GM19240 (cell line): ENCODE results near the gene GMDS.

Experiments
- DNase-seq: peaks from one replicate; pipeline ENCODE4 v3.0.0; 2011; ENCODE audit warnings: low spot score; ENCODE audit not compliant: insufficient read length

Gene GMDS

DNA sequence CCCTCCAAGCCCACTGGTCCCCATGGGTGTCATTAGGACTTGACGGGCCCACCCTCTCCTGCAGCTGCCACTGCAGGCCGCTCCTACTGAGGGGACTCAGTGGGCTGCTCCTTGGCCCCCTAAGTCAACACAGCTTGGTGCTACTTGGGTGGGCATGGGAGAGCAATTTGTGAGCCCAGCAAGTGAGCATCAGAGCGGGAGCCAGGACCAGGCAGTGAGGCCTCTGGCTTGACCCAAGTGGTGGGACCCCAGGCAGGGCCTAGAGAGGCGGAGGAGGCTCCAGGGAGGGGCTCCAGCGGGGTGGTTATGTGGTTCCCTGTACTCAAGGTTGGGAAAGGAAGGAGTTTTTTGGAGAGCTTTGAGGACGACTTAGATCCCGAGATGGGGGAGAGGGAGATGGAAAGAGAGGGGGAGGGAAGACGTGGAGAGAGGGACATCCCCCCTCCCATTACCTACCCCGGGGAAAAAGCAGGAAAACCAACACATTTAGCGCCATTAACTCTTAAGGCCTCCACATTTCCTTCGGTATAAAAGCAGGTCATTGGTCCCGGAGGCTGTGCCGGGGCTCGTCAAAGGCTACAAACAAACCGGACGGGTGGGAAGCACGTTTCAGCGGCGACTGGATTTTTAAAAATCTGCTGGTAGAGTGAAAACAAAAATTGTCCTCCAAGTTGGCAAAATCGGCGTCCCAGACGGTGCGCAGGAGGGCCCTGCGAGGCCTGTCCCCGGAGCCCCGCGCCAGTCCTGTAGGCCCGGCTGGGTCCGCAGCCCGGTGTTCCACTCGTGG is 626.9 kb downstream of the GMDS start:
- DNase-seq = no peak

DNA sequence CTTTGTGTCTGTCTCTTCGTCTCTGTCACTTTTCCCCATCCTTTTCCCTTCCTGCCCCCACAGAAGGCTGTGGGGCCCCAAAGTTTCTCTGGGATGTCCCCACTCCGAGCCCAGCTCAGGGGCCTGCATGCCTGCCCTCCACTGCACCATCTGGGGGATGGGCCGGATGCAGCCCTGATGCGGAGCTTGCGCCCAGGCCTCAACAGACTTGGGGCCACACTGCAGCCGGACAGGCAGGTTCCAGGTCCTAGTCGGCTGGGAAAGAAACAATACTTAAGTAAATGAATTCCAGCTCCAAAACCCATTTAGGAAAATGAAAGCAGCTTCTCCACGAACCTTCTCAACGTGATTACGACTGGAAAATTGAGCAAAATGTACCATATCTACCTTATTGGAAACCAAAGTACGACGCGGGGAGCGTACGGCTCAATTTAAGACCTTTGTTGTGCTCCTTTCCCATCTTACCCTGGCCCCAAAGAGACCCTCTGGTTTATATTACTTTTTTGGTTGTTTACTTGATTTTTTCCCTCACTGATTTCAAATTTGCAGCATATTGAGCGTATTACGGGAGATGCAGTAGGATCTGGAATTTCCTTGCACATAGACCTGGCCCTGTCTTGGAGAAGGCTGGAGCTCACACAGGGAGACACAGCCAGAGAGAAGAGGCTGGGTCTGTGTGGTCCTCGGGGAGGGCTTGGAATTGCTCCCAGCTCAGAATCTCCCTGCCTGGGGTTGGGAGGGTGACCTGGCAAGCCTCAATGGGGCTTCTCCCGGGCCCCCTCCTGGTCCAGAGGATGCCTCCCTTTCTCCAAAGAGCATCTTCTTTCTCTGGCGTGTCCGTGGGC is 627.7 kb downstream of the GMDS start:
- DNase-seq = no peak

DNA sequence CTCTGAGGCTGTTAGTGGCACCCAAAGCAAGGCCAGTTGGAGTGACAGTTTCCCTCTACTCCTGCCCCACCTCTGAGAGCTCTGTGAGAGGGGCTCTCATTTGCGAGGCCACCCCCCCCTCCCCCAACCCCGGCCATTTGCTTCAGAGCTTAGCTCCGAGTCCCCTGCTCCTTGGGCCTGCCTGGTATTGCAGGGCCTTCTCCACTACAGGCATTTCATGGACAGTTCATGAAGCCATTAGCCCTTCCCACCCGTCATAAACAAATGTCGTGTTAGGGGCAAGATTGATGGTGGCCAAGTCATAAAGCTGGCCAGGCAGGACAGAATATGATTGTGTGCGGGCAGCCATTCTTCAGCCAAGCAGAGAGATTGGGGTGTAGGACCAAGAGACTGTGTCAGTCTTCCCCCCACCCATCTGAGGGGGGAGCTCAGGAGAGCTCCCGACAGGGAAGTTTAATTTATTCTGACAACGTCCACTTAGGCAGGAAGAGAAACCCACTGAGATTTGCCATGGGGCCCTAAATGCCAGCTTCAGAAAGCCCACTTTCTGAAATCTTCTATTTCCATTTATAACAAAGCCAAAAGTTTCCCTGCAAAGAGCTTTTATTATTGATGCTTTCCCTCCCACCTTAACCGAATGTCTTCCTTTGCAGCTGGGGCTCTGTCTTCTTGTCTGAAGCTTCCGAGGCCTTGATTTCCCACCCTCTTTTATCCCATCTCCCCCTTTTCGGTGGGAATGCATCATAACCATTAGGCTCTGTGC is 628.5 kb downstream of the GMDS start:
- DNase-seq = no peak

DNA sequence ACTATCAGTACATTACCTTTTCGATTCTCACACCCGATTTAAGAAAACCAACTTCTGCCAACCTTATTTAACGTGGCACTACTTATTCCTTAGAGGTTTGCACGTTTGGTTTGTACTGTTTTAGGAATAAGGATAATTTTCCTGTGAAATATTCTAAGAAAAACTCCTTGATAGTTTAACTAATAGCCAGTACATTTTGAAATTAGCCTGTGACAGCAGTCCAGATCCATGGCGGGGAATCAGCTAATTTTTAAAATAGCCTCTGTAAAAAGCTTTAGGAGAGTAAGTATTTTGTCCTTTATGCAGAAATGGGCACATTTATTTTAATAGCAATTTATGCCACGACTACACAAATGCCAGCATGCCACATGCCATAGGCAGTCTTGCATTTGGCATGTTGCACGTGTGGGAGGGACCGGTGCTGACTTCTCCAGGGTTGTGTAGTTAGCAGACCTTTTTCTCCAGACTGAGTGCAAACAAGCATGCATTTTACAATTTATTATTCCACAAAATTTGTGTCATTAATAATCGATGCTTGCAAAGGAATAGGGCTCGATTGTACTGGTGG is 629.5 kb downstream of the GMDS start:
- no peak for DNase-seq

DNA sequence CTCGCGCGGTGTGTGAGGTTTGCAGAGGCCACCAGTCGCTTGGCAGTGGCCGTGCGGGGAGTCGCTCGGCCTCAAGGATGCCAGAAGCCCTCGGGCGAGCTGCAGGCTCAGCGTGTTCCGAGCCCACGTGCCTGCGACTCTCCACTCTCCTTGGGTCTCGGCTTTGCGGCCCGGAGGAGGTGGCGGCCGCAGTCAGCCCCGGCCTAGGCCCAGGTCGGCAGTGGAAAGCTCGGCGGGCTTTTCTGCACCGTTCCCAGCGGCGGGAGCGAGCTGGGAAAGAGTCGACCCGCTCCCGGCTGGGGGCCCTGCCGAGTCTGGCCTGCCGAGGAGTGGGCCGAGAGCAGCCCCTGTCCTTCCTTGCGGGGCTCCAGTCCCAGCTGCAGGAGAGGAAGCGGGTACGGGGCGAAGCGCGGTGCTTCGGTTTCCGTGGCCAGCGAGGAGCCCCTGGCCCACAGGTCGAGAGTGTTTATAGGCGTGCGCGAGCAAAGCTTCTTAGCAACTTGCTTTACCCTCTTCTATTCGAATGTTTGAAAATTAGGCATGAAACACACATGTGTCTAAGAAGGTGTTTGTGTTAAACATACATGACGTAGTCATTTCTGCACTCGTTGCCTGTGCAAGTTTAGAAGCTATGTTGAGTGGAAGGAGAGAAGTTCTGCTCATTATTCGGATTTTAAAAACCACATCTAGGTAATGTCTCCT is 630.1 kb downstream of the GMDS start:
- no peak for DNase-seq

DNA sequence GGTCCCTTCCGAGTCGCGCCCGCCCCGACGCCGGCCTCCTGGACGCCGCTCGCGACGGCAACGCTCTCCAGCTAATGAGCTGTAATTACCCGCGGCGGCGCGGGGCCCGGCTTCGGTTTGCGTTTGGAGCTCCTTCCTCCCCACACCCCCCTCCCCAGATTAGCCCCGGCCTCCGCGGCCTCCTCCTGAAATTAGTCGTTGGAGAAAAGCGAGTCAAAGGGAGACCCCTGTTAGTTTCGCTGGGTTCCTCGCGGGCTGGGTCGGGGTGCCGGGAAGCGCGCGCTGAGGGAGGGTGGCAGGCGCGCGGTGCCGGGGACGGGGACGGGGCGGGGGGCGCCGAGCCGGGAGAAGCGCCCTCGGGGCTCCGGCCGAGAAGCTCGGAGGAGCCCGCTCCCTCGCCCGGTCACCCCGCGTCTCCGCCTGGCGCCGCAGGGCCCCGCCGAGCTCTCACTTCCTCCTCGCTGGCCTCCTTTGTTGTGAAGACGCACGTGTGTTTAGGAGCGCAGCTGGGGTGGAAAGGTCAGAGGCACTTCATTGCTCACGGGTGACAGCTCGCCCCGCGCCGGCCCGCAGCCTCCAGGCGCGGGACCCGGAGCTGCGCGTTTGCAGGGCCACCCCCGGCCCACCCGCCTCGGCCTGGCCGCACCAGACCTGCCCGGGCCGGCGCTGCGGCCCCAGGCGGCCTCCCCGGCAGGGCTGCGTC is 630.8 kb downstream of the GMDS start:
- no peak for DNase-seq

DNA sequence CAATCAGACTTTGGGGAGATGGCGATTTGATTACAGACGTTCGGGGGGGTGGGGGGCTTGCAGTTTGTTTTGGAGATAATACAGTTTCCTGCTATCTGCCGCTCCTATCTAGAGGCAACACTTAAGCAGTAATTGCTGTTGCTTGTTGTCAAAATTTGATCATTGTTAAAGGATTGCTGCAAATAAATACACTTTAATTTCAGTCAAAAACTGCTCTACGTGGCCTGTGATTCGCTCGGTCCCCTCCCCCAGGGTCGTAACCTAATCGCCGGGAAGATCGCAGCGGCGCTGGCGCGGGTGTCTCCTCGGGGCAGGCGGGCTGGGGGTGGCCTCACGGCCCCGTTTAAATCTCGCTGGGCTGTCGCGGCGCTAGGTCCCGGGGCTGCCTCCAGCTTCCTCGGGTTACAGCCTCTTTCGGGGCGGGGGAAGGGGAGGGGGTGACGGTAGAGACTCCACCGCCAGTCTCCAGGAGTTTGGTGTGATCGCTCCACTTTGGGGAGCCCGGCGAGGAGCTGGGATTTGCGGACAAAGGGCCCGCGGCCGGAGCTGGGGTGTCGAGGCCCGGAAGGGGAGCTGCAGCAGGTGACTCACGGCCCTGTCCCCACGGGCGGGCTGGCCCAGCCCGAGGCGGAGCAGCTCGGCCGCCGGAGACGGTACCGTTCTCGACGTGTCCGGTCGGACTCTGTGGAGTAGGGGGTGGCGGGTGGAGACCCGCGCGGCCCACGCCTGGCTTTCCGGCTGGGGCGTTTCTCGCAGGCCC is 631.5 kb downstream of the GMDS start:
- DNase-seq = no peak

DNA sequence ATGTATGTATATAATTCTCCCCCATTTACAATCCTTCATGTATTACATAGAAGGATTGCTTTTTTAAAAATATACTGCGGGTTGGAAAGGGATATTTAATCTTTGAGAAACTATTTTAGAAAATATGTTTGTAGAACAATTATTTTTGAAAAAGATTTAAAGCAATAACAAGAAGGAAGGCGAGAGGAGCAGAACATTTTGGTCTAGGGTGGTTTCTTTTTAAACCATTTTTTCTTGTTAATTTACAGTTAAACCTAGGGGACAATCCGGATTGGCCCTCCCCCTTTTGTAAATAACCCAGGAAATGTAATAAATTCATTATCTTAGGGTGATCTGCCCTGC is 632.1 kb downstream of the GMDS start:
- DNase-seq = no peak

DNA sequence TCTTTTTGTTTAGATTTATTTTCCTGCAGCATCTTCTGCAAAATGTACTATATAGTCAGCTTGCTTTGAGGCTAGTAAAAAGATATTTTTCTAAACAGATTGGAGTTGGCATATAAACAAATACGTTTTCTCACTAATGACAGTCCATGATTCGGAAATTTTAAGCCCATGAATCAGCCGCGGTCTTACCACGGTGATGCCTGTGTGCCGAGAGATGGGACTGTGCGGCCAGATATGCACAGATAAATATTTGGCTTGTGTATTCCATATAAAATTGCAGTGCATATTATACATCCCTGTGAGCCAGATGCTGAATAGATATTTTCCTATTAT is 632.5 kb downstream of the GMDS start:
- DNase-seq = no peak

DNA sequence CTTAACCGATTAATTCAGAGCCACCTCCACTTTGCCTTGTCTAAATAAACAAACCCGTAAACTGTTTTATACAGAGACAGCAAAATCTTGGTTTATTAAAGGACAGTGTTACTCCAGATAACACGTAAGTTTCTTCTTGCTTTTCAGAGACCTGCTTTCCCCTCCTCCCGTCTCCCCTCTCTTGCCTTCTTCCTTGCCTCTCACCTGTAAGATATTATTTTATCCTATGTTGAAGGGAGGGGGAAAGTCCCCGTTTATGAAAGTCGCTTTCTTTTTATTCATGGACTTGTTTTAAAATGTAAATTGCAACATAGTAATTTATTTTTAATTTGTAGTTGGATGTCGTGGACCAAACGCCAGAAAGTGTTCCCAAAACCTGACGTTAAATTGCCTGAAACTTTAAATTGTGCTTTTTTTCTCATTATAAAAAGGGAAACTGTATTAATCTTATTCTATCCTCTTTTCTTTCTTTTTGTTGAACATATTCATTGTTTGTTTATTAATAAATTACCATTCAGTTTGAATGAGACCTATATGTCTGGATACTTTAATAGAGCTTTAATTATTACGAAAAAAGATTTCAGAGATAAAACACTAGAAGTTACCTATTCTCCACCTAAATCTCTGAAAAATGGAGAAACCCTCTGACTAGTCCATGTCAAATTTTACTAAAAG is 633.0 kb downstream of the GMDS start:
- no peak for DNase-seq

DNA sequence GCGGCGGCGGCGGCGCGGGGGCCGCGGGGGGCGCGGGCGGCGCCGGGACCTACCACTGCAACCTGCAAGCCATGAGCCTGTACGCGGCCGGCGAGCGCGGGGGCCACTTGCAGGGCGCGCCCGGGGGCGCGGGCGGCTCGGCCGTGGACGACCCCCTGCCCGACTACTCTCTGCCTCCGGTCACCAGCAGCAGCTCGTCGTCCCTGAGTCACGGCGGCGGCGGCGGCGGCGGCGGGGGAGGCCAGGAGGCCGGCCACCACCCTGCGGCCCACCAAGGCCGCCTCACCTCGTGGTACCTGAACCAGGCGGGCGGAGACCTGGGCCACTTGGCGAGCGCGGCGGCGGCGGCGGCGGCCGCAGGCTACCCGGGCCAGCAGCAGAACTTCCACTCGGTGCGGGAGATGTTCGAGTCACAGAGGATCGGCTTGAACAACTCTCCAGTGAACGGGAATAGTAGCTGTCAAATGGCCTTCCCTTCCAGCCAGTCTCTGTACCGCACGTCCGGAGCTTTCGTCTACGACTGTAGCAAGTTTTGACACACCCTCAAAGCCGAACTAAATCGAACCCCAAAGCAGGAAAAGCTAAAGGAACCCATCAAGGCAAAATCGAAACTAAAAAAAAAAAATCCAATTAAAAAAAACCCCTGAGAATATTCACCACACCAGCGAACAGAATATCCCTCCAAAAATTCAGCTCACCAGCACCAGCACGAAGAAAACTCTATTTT is 633.7 kb downstream of the GMDS start:
- no peak for DNase-seq

DNA sequence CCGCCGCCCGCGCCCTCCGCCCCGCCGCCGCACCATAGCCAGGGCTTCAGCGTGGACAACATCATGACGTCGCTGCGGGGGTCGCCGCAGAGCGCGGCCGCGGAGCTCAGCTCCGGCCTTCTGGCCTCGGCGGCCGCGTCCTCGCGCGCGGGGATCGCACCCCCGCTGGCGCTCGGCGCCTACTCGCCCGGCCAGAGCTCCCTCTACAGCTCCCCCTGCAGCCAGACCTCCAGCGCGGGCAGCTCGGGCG is 634.2 kb downstream of the GMDS start:
- DNase-seq = no peak

DNA sequence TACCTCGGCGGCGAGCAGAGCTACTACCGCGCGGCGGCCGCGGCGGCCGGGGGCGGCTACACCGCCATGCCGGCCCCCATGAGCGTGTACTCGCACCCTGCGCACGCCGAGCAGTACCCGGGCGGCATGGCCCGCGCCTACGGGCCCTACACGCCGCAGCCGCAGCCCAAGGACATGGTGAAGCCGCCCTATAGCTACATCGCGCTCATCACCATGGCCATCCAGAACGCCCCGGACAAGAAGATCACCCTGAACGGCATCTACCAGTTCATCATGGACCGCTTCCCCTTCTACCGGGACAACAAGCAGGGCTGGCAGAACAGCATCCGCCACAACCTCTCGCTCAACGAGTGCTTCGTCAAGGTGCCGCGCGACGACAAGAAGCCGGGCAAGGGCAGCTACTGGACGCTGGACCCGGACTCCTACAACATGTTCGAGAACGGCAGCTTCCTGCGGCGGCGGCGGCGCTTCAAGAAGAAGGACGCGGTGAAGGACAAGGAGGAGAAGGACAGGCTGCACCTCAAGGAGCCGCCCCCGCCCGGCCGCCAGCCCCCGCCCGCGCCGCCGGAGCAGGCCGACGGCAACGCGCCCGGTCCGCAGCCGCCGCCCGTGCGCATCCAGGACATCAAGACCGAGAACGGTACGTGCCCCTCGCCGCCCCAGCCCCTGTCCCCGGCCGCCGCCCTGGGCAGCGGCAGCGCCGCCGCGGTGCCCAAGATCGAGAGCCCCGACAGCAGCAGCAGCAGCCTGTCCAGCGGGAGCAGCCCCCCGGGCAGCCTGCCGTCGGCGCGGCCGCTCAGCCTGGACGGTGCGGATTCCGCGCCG is 634.7 kb downstream of the GMDS start:
- no peak for DNase-seq

DNA sequence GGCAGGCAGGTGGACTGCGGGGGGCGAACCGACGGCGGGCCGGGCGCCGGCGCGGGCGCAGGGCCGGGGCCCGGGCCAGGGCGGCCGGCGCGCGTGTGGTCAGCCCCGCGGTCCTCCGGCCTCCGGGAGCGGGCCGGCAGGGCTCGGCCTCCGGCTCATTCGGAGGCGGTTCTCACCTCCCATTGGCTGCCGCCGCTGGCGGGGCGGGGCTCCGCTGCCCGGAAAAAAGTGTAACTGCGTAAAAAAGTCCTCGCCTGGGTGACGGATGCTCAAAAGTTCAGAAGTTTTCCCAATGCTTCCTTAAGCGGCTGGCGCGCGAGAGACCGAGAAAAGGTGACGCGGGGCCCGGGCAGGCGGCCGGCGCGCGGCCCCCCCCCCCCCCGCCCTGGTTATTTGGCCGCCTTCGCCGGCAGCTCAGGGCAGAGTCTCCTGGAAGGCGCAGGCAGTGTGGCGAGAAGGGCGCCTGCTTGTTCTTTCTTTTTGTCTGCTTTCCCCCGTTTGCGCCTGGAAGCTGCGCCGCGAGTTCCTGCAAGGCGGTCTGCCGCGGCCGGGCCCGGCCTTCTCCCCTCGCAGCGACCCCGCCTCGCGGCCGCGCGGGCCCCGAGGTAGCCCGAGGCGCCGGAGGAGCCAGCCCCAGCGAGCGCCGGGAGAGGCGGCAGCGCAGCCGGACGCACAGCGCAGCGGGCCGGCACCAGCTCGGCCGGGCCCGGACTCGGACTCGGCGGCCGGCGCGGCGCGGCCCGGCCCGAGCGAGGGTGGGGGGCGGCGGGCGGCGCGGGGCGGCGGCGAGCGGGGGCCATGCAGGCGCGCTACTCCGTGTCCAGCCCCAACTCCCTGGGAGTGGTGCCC is 635.5 kb downstream of the GMDS start, which contains the start of gene FOXC1:
Gene FOXC1 (plus strand): TSS at position 268 of the 849 bp plus-strand sequence. CDS start 531 bp downstream, at position 799.
- peak; percentile 83 for DNase-seq

DNA sequence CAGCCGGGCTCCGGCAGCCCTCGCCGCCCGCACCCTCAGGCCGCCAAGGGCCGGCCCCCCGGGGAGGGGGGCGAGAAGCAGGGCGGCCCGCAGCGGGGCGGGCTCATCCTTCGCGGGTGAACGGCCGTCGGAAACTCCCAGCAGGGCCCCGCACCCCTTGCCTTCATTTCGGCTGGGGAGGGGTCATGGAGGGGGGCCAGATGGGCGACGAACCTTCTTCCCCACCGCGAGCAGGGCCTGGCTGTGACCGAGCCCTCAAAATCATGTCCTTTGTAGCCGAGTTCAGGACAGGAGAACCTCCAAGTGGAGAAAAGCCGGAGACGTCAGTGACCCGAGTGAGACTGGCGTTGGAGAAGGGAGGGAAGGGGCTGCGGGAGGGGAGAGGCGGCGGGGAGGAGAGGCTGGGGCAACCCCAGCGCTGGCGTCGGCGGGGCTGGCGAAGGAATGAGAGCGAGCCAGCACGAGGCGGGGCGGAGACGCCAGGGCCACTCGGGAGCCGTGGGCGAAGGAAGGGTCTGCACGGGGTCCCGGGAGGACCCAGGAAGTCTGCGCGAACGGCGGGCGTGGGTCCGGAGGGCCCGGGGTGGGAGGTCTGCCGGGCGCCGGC is 636.3 kb downstream of the GMDS start:
- no peak for DNase-seq

DNA sequence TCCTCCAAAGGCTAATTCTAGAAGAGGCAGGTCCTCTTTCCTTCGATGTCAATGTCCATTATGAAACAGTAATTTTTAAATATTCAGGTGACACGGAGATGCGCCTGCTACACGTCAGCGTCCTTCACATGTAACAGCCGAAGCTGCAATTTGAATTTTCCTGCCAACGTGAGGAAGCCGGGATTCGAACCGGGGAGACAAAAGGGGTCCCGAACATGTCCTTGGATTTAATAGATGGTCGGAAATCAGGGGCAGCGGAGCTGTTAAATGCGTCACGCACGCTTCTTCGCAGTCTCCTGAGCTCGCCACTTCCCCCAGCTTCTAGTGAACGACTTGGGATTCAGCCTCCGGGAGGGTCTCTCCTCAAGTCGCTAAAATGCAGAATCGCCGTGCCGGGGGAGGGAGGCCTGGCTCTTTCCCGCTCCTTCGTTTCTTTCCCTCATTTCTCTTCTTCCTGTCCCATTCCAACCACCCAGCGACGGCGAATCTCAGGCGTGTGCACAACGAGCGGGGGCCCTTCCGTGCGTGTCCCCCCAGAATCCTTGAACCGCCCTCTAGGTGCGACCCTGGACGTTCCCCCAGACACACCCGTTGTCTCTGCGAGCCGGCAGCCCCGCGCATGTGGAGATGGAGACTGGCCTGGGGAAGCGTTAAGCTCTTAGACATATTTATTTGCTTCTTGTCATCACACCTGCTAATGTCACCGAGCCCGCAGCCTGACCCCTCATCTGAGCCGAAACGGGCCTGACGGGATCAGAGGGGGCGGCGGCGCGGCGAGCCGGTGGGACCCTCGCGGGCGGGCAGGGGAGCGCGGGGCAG is 637.0 kb downstream of the GMDS start:
- DNase-seq = no peak
